Glutamatergic neuron (in vitro differentiated cells): ENCODE data around the gene FBXW7. TPM values are rescaled to one million over a fixed set of nuclear protein-coding genes. Genes with fewer than 3 reads are reported as not detected.

ENCODE experiments used
- DNase-seq: peaks from one replicate; pipeline ENCODE4 v3.0.0; 2022
- H3K27ac Mint-ChIP-seq: one replicate; pipeline ENCODE4 v1.8.0; 2020; ENCODE audit warnings: mild to moderate bottlenecking, mixed read lengths, inconsistent platforms; ENCODE audit not compliant: unreplicated experiment
- H3K27me3 Mint-ChIP-seq: one replicate; pipeline ENCODE4 v1.8.0; 2020; ENCODE audit warnings: mild to moderate bottlenecking, moderate library complexity, mixed read lengths, inconsistent platforms; ENCODE audit not compliant: unreplicated experiment
- H3K36me3 Mint-ChIP-seq: one replicate; pipeline ENCODE4 v1.8.0; 2020; ENCODE audit warnings: mild to moderate bottlenecking, mixed read lengths, inconsistent platforms; ENCODE audit not compliant: unreplicated experiment
- H3K4me1 Mint-ChIP-seq: one replicate; pipeline ENCODE4 v1.8.0; 2020; ENCODE audit warnings: mild to moderate bottlenecking, low read depth, mixed read lengths, inconsistent platforms; ENCODE audit not compliant: unreplicated experiment
- H3K4me3 Mint-ChIP-seq: one replicate; pipeline ENCODE4 v1.8.0; 2020; ENCODE audit warnings: mild to moderate bottlenecking, mixed read lengths, inconsistent platforms; ENCODE audit not compliant: unreplicated experiment
- H3K9me3 Mint-ChIP-seq: one replicate; pipeline ENCODE4 v1.8.0; 2020; ENCODE audit warnings: mild to moderate bottlenecking, moderate library complexity, mixed read lengths, inconsistent platforms; ENCODE audit not compliant: unreplicated experiment
- CTCF ChIP-seq: fragments of 200-600 bp; sonication (generic); IDR thresholded peaks from one replicate; pipeline ENCODE4 v1.5.0; 2021; ENCODE audit not compliant: partially characterized antibody, unreplicated experiment
- total RNA-seq: library from RNA; stranded (reverse); fragmentation: NEBNext Ultra II Directional; extraction: Animal tissue kit (Norgen Biotek cat#: 25700); gene quantifications from one replicate; pipeline ENCODE4 v1.2.1, GENCODE V29; 2021; ENCODE audit not compliant: unreplicated experiment

Gene FBXW7
- total RNA-seq, 1 donor from 2014 or later, result 57.5 TPM

- Mint-ChIP-seq H3K27ac (no peak overlapping the region), H3K4me1 (peaks cover 7% of the 10 kb centered on the region), H3K9me3 (peaks cover 2% of the 10 kb centered on the region), H3K27me3 (peaks cover 7% of the 10 kb centered on the region), H3K36me3 (no peaks in the 10 kb centered on the region), H3K4me3 (no peak overlapping the region)
- DNase-seq, result no peak
- TF ChIP-seq CTCF, result no peak
Measured at GRCh38 chr4:152539556-152540292, 3.8 kb upstream of the FBXW7 start.

GRCh38 chr4:152537881-152538280 is 2.0 kb upstream of the FBXW7 start:
- Mint-ChIP-seq H3K9me3 (peaks cover 6% of the 10 kb centered on the region), H3K36me3 (no peaks in the 10 kb centered on the region), H3K4me3 (peak overlapping the region; percentile 97), H3K4me1 (peaks cover 14% of the 10 kb centered on the region), H3K27me3 (peaks cover 11% of the 10 kb centered on the region), H3K27ac (no peak overlapping the region)
- TF ChIP-seq CTCF, result no peak
- DNase-seq, result no peak

GRCh38 chr4:152536545-152537182 is 772 bp upstream of the FBXW7 start:
- H3K27me3 Mint-ChIP-seq, result peaks cover 11% of the 10 kb centered on the region
- peak overlapping the region; percentile 97 for H3K4me3 Mint-ChIP-seq
- H3K9me3 Mint-ChIP-seq, result peaks cover 6% of the 10 kb centered on the region
- peaks cover 18% of the 10 kb centered on the region for H3K4me1 Mint-ChIP-seq
- no peaks in the 10 kb centered on the region for H3K36me3 Mint-ChIP-seq
- TF ChIP-seq CTCF, result no peak
- DNase-seq, result no peak
- peak overlapping the region; percentile 90 for H3K27ac Mint-ChIP-seq

GRCh38 chr4:152535360-152535902 is 461 bp downstream of the FBXW7 start:
- no peaks in the 10 kb centered on the region for H3K36me3 Mint-ChIP-seq
- peaks cover 11% of the 10 kb centered on the region for H3K27me3 Mint-ChIP-seq
- peaks cover 6% of the 10 kb centered on the region for H3K9me3 Mint-ChIP-seq
- peak overlapping the region; percentile 97 for H3K4me3 Mint-ChIP-seq
- DNase-seq, result no peak
- TF ChIP-seq CTCF, result no peak
- H3K27ac Mint-ChIP-seq, result no peak overlapping the region
- H3K4me1 Mint-ChIP-seq, result peaks cover 21% of the 10 kb centered on the region
